ENCODE data around the gene CYP4A11. TPM values are rescaled to one million over a fixed set of nuclear protein-coding genes. Genes with fewer than 3 reads are reported as not detected.
"Not testable (repeated sequence)": the region's sequence is repeated elsewhere in the genome, so short reads cannot be mapped to it uniquely, and the experiment has no call there.

The CYP4A11 gene
- total and polyA plus RNA-seq, 2 experiments from 2014 or later, result not detected

DNA sequence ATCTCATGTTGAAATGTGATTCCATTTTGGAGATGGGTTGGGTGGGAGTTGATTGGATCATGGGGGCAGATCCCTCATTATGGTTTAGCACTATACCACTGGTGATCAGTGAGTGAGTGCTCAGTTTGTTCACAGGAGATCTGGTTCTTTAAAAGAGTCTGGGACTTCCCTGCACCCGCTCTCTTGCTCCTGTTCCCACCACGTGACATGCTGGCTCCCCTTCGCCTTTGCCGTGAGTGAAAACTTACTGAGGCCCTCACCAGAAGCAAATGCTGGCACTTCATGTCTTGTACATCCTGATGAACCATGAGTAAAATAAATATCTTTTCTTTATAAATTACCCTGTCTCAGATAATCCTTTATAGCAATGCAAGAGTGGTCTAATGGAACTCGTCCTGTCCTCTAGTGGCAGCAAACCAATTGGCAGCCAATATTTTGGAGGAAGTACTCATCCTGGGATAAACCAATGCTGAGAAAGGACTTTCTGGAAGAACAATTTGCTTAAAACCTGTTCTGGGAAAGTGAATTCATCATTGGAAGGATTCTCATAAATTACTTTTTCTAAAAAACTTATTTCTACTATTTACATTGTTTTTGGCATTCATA, 27.8 kb upstream of the CYP4A11 start:
- DNase-seq (ENCODE audit: low spot score) (peak; percentile 43), ATAC-seq (peak; percentile 66)
- H3K27ac Mint-ChIP-seq, result no peak overlapping the region
- no peaks in the 10 kb centered on the region for H3K79me2 ChIP-seq (replicated peaks; ENCODE audit: insufficient read depth)
- H3K4me1 ChIP-seq (ENCODE audit: insufficient read depth), result no peaks in the 10 kb centered on the region
- H3K4me3 ChIP-seq, result no peak overlapping the region
- TF ChIP-seq ZNF114 (CRISPR knock-in tag; IDR thresholded peaks at IDR 0.05) (no peak), POLR2AphosphoS5 (IDR thresholded peaks at IDR 0.05; ENCODE audit: low read depth) (no peak)
- TF ChIP-seq, protein P1, sequence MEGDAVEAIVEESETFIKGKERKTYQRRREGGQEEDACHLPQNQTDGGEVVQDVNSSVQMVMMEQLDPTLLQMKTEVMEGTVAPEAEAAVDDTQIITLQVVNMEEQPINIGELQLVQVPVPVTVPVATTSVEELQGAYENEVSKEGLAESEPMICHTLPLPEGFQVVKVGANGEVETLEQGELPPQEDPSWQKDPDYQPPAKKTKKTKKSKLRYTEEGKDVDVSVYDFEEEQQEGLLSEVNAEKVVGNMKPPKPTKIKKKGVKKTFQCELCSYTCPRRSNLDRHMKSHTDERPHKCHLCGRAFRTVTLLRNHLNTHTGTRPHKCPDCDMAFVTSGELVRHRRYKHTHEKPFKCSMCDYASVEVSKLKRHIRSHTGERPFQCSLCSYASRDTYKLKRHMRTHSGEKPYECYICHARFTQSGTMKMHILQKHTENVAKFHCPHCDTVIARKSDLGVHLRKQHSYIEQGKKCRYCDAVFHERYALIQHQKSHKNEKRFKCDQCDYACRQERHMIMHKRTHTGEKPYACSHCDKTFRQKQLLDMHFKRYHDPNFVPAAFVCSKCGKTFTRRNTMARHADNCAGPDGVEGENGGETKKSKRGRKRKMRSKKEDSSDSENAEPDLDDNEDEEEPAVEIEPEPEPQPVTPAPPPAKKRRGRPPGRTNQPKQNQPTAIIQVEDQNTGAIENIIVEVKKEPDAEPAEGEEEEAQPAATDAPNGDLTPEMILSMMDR (conservative IDR thresholded peaks at IDR 0.05; ENCODE audit: low read depth in 2 of 2), result peak; percentile 59 to 63
- peaks cover 11% of the 10 kb centered on the region for H3K9me3 Mint-ChIP-seq
- H3K36me3 ChIP-seq (ENCODE audit: insufficient read depth), result no peaks in the 10 kb centered on the region
- no peak overlapping the region for H3K27ac ChIP-seq (ENCODE audit: low read depth)
- H3K27me3 Mint-ChIP-seq (ENCODE audit: insufficient read depth, low read depth, poor library complexity), result peaks cover 10% of the 10 kb centered on the region
- H3K4me1 Mint-ChIP-seq, result no peaks in the 10 kb centered on the region; the same call in 2 of the 3 replicates
- no peaks in the 10 kb centered on the region for H3F3A ChIP-seq (replicated peaks; ENCODE audit: low read depth)
- no peaks in the 10 kb centered on the region for H3K27me3 ChIP-seq (ENCODE audit: insufficient read depth)
- peaks cover 4% of the 10 kb centered on the region; the same call in 2 of the 3 replicates for H3K36me3 Mint-ChIP-seq (ENCODE audit: low read depth)
- H3K4me3 Mint-ChIP-seq, result no peak overlapping the region
- no peak overlapping the region for H3K4me2 ChIP-seq
- H3K9me2 ChIP-seq (ENCODE audit: insufficient read depth), result no peaks in the 10 kb centered on the region
- no peaks in the 10 kb centered on the region for H4K20me1 ChIP-seq (replicated peaks; ENCODE audit: insufficient read depth)
- peak overlapping the region; percentile 75; the same call in 1 of the 2 replicates for H2AFZ ChIP-seq

DNA sequence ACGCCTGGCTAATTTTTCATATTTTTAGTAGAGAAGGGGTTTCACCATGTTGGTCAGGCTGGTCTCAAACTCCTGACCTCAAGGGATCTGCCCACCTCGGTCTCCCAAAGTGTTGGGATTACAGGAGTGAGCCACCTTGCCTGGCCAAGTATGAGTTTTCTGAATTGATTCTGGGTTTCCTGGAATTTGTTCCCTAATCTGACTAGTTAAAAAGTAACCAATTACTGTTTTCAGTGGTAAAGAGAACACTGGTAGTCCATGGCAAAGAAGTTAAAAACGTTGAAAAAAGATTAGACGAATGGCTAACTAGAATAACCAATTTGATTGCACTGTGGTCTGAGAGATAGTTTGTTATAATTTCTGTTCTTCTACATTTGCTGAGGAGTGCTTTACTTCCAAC, 21.0 kb upstream of the CYP4A11 start:
- H3K4me2 ChIP-seq; ATAC-seq; H3K4me3 Mint-ChIP-seq; H3K4me1 Mint-ChIP-seq; H3K4me3 ChIP-seq; H3K9me2 ChIP-seq (ENCODE audit: insufficient read depth); H3K27ac ChIP-seq (ENCODE audit: low read depth); H3K36me3 Mint-ChIP-seq (ENCODE audit: low read depth); H3K27ac Mint-ChIP-seq; H3K79me2 ChIP-seq (replicated peaks; ENCODE audit: insufficient read depth); H3K4me1 ChIP-seq (ENCODE audit: insufficient read depth); H4K20me1 ChIP-seq (replicated peaks; ENCODE audit: insufficient read depth); DNase-seq (ENCODE audit: low spot score); H3F3A ChIP-seq (replicated peaks; ENCODE audit: low read depth); H3K27me3 ChIP-seq (ENCODE audit: insufficient read depth); H3K36me3 ChIP-seq (ENCODE audit: insufficient read depth); H3K27me3 Mint-ChIP-seq (ENCODE audit: insufficient read depth, low read depth, poor library complexity); H2AFZ ChIP-seq: not testable (repeated sequence)
- H3K9me3 Mint-ChIP-seq, result peaks cover 22% of the 10 kb centered on the region

DNA sequence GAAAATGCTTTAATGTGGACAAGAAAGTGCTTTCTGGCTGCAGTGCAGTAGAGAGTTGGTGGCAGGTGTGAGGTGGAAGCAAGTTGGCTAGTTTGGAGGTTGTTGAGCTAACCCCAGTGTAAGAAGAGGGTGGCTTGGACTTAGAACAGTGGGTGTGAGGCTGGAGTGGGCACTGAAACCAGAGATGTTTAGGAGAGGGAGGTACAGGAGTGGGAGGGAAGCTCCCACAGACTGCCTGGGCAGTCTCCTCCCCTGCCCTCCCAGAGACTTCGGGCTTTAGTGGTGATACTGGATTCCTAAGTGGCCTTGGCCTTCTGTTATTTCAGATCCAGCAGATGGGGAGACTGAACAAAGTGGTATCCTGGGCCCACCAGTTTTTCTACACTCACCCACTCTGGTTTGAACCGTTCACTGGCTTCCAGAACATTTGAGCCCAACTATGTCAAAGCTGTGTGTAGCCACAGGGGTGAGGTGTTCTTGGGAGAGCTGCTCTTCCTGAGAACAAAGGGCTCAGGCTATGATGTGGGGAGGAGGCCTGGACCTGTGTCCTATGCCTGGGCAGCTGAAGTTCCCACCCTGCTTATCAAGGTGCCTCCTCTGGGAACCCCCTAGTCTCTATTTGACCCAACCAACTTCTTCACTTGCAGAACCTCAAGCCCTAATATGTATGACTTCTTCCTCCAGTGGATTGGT, 19.9 kb upstream of the CYP4A11 start:
- Mint-ChIP-seq H3K4me1 (no peaks in the 10 kb centered on the region), H3K36me3 (ENCODE audit: low read depth) (peaks cover 4% of the 10 kb centered on the region; the same call in 2 of the 3 replicates), H3K4me3 (no peak overlapping the region), H3K27ac (no peak overlapping the region), H3K9me3 (peaks cover 22% of the 10 kb centered on the region), H3K27me3 (ENCODE audit: insufficient read depth, low read depth, poor library complexity) (peaks cover 10% of the 10 kb centered on the region)
- Histone ChIP-seq H3K27me3 (ENCODE audit: insufficient read depth) (no peaks in the 10 kb centered on the region), H3K4me2 (no peak overlapping the region), H3K27ac (ENCODE audit: low read depth) (no peak overlapping the region), H3K36me3 (ENCODE audit: insufficient read depth) (no peaks in the 10 kb centered on the region), H3K9me2 (ENCODE audit: insufficient read depth) (no peaks in the 10 kb centered on the region), H2AFZ (no peak overlapping the region), H4K20me1 (replicated peaks; ENCODE audit: insufficient read depth) (no peaks in the 10 kb centered on the region), H3K79me2 (replicated peaks; ENCODE audit: insufficient read depth) (no peaks in the 10 kb centered on the region), H3F3A (replicated peaks; ENCODE audit: low read depth) (no peaks in the 10 kb centered on the region), H3K4me1 (ENCODE audit: insufficient read depth) (no peaks in the 10 kb centered on the region), H3K4me3 (no peak overlapping the region)
- no peak for DNase-seq (ENCODE audit: low spot score)
- no peak for ATAC-seq
- TF ChIP-seq EZH2 (IDR thresholded peaks at IDR 0.05; ENCODE audit: low read depth, unreplicated experiment), result no peak
- TF ChIP-seq, protein P2, sequence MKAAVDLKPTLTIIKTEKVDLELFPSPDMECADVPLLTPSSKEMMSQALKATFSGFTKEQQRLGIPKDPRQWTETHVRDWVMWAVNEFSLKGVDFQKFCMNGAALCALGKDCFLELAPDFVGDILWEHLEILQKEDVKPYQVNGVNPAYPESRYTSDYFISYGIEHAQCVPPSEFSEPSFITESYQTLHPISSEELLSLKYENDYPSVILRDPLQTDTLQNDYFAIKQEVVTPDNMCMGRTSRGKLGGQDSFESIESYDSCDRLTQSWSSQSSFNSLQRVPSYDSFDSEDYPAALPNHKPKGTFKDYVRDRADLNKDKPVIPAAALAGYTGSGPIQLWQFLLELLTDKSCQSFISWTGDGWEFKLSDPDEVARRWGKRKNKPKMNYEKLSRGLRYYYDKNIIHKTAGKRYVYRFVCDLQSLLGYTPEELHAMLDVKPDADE (IDR thresholded peaks at IDR 0.05), result no peak
- no peak for TF ChIP-seq STAT1 (IDR thresholded peaks at IDR 0.05; ENCODE audit: unreplicated experiment)
- no peak for TF ChIP-seq ZNF114 (CRISPR knock-in tag; IDR thresholded peaks at IDR 0.05)
- TF ChIP-seq, protein P1 (conservative IDR thresholded peaks at IDR 0.05; ENCODE audit: low read depth in 2 of 2), result no peak
- no peak for TF ChIP-seq NANOG (IDR thresholded peaks at IDR 0.05; ENCODE audit: borderline replicate concordance)
- no peak for TF ChIP-seq JUNB (IDR thresholded peaks at IDR 0.05; ENCODE audit: unreplicated experiment)
- TF ChIP-seq EZH2phosphoT487 (IDR thresholded peaks at IDR 0.05; ENCODE audit: unreplicated experiment), result no peak
- TF ChIP-seq ZNF331 (CRISPR knock-in tag; IDR thresholded peaks at IDR 0.05; ENCODE audit: low read depth), result no peak
- TF ChIP-seq CREB1 (CRISPR knock-in tag; IDR thresholded peaks at IDR 0.05; ENCODE audit: low read depth), result no peak

Measured in GM23338 (cell line).